NCI-H1694 treated with DMSO at 0.1 percent for 48 hours (cell line): ENCODE data around the gene SNX22.

Experiments used
- DNase-seq: peaks from one replicate; lab custom pipeline; 2025; lab: John Stamatoyannopoulos, UW

Gene SNX22

GRCh38 chr15:64156652-64157331, 5.3 kb downstream of the SNX22 start:
- DNase-seq, result no peak

- no peak for DNase-seq
These were observed 6.1 kb downstream of the SNX22 start for GRCh38 chr15:64157599-64158125.

GRCh38 chr15:64158363-64159134, 7.0 kb downstream of the SNX22 start:
- DNase-seq, result no peak

- DNase-seq, result no peak
These were observed 10.4 kb downstream of the SNX22 start for GRCh38 chr15:64161688-64162477.

GRCh38 chr15:64162478-64162868, 10.9 kb downstream of the SNX22 start:
- no peak for DNase-seq

- DNase-seq, result peak; percentile 90
These were observed 11.5 kb downstream of the SNX22 start, which contains the start of gene PPIB for GRCh38 chr15:64162869-64163658. Gene PPIB (minus strand): TSS chr15:64163022. CDS start chr15:64162986, 36 bp downstream.

- DNase-seq, result no peak
These were observed 12.3 kb downstream of the SNX22 start for GRCh38 chr15:64163659-64164362.

GRCh38 chr15:64164436-64164835, 12.9 kb downstream of the SNX22 start:
- DNase-seq, result no peak

- no peak for DNase-seq
These were observed 14.8 kb downstream of the SNX22 start for GRCh38 chr15:64166102-64166890.

- DNase-seq, result no peak
These were observed 28.8 kb downstream of the SNX22 start for GRCh38 chr15:64180235-64180824.

GRCh38 chr15:64182859-64183370, 31.4 kb downstream of the SNX22 start:
- no peak for DNase-seq

GRCh38 chr15:64185146-64185911, 33.8 kb downstream of the SNX22 start:
- no peak for DNase-seq

- DNase-seq, result no peak
These were observed 36.1 kb downstream of the SNX22 start for GRCh38 chr15:64187396-64188191.

- DNase-seq, result no peak
These were observed 40.7 kb downstream of the SNX22 start for GRCh38 chr15:64191971-64192830.

- DNase-seq, result no peak
These were observed 42.4 kb downstream of the SNX22 start for GRCh38 chr15:64193971-64194370.

GRCh38 chr15:64197425-64197824, 45.9 kb downstream of the SNX22 start:
- no peak for DNase-seq

GRCh38 chr15:64205202-64205601, 53.7 kb downstream of the SNX22 start:
- no peak for DNase-seq
